Measurements from ENCODE around the gene TNS3.

The TNS3 gene

DNA sequence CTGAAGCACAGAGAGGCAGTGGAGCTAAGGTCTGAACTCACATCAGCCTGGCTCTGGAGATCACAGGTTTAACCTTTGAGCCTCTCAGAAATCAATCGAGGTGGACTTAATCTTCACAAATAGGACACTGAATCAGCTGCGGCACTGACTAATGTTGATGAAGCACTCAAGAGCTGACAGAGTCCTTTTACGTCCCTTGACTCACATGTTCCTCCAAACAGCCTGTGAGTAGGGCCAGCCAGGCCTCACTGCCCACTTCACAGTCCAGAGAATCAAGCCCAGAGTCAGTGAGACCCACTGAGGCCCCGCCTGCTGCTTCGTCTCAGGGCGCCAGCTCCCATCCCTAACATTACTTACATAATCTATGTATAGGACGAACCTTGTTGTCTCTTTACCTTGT lies 63.1 kb downstream of the TNS3 start:
- no peak for DNase-seq

DNA sequence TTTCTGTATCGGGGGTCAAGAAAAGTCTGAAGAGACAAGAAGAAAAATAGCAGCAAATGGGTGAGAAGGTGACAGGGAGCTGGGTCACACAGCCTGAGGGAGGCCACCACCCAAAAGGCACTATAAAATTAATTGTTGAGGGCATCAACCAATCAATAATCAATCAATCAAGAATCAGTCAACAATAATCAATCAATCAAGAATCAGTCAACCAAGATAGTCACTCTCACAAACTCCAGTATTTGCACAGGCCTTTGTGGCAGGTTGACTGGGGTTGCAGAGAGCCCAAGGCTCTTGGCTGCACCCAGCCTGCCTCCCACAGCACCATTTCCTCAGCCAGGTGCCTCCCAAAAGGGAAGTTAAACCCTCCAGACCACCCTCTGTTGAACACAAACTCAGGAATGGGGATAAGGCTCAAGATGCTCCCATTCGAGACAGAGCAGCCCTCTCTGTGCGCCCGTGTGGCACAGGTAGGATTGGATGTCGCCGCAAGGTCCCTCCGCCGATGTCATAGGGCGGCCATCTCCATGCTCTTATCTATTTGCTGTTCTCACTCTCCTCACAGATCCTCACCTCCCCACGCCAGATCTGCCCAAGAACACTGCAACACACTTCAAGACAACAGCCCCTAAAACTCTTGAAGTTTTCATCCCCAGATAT lies 64.0 kb downstream of the TNS3 start:
- DNase-seq: no peak

DNA sequence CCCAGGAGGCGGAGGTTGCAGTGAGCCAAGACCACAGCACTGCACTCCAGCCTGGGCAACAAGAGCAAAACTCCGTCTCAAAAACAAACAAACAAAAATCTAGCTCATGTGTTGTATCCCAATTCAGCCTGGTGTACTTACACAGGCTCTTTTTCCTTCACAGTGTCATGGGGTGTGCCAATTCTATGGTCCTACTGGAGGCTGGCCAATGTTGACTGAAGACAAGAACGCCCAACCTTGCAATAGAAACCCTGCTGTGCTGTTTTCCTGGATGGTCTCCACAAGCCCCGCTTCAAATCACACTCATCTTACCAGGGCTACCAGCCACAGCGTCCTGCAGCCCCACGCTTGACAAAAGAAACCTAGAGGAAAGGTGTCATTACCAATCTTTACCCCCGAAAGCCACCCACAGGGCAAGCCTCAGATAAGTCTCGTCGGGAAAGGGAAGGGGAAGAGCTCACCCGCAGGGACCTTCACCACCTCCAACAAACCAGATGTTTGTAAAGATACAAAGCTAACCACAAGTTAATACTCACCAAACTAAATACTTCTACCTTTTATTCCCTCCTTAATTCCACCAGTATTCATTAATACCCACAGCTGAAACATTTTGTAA lies 64.8 kb downstream of the TNS3 start:
- no peak for DNase-seq

DNA sequence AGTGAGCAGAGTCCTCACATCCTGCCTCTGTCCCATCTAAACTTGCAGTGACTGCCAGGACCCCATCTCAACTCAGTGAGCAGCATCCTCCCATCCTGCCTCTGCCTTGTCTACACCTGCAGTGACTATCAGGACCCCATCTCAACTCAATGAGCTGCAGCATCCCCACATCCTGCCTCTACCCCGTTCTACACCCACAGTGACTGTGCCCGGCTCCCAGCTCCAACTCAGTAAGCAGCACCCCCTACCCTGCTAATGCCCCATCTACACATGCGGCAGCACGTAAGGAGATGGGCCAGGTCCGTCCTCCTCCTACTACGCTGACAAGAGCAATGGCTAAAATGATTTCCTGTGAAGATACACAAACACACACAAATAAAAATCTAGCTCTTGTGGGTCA lies 65.5 kb downstream of the TNS3 start:
- no peak for DNase-seq

DNA sequence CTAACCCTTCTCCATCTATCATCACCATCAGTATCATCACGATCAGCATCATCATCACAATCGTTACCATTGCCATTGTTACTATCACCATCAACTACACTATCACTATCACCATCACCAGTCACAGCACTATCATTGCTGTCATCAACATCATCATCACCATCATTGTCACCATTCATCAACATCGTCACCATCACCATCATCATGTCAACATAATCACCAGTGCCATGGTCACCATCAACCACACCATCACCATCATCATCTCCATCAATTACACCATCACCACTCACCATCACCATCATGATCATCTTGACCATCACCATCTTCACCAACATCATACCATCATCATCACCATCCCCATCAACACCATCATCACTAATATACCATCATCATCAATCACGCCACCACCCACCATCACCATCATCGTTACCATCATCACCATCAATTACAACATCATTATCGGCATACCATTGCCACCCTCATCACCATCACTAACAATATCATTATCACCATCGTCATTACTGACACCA lies 66.5 kb downstream of the TNS3 start:
- DNase-seq: no peak

DNA sequence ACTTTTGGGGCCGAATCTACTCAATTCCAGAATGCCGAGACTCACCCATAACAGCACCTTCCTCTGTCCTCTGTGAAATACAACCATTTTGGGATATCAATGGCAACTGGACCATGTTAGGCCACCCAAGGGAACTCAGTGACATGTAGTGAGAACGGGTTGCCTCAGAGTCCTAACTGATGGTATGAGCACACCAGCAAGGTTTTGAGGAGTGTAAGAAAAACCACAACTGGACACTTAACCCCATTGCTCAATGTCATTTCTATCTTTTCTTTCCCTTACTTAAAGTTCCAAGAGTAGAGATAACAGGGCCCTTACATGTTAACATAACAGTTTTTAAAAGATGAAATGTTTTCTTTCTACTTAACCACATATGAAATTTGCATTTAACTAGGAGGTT lies 67.1 kb downstream of the TNS3 start:
- DNase-seq: no peak

DNA sequence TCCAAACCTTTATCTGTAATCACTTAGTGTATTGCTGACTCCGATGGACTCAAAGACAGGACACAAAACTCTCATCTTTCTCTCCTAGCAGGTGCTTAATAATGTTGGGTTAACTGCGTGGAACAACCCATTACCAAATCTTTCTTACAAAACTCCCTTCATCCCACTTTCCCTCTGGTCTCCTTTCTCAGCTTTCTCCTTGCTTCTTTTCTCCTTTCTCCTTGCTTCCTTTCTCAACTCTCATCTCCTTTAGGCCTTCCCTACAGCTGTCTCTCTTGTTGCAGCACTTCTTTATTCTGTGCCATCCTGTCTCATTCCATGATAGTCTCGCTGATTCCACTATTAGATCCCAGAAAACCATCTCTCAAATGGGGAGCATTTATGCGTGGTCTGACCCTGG lies 67.5 kb downstream of the TNS3 start:
- no peak for DNase-seq

DNA sequence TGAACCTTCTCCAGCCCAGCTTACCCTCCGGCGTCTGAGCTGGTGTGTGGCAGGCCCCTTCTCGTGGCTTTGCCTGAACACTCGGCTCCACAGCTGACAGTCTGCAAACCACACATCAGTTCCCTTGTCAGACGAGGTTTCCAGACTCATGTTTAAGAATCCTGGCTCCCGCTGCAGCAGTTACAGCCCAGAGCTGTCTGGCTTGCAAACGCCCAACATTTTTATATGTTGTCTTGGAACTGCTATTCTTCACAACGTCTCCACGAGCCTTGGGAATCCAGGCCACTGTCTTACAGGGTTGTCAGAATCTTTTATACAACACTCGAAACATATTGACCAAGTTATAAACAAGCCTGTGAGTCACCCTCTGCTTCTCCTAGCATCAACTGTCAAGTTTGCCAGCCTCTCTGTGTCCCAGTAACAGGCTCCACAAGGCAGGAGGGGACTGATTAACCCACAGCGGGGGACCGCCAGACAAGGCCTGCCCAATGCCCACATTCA lies 68.1 kb downstream of the TNS3 start:
- no peak for DNase-seq

DNA sequence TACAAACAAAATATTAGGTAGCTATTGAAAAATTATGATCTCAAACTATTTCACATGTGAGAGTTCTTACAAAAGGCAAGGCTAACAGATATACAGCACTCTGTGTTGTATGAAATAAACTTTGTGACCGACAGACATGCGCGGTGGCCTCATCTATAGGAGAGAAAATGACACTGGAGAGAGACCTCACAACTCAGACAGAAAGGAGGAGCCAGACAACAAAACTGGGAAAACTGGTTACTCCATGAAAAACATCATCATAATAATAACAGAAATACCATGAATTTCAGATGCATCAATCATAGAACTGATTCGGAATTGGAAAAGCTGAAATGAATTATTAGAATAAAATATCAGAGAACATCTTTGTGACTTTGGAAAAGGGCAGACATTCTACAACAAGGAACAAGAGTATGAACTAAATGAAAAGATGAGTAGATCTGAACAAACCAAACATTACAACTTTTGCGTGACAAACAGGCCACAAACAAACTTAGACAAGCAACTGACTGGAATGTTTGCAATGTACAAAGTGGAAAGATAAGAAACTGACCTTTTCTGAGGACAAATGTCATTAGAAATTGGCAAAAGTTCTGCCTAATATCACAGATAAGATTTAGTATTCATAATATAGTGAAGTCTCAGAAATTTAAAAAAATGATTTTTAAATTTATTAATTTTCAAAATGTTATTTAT lies 69.3 kb downstream of the TNS3 start:
- no peak for DNase-seq

DNA sequence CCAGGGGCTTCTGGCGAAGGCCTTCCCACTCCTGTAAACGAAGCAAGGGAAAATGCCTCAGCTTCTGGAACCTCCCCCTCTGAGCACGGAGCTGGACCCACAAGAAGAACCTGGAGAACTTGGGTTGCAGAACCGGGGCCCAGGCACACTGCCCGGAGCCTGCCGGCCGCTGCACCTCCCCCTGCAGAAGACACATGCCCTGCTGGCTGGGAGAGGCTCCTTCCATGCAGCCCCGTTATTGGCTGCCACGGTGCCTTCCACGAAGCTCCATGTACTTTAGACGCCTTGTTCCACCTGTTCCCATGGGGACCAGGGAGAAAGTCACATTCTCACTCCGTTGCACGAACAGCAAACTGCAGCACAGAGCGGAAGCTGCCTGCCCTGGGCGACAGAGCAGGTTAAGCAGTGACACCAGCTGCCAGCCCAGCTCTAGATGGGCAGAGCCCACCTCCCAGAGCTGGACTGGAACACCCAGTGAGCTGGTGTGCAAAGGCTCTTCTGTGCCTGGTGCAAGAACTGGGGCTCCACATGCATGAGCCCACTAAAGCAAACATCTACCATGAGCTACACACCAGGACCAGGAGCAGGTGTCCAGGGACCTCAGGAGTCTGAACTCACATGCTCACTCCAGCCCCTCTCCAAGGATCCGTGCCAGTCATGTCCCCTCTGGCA lies 70.1 kb downstream of the TNS3 start:
- no peak for DNase-seq

DNA sequence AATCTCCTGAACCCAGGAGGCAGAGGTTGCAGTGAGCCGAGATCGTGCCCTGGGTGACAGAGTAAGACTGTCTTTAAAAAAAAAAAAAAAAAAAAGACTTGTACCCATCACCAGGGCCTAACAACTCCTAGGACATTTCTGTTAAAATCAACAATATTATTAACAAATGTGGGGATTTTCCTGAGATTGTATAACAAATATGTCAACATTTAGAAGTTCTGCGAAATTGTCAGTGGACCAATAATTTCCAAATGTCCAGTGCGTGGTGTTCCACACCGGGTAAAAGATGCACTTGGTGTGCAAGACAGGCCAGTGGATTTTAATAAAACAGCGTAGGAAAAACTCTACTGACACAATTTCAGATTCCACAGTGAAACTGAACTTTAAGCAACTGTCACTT lies 71.1 kb downstream of the TNS3 start:
- DNase-seq: no peak

DNA sequence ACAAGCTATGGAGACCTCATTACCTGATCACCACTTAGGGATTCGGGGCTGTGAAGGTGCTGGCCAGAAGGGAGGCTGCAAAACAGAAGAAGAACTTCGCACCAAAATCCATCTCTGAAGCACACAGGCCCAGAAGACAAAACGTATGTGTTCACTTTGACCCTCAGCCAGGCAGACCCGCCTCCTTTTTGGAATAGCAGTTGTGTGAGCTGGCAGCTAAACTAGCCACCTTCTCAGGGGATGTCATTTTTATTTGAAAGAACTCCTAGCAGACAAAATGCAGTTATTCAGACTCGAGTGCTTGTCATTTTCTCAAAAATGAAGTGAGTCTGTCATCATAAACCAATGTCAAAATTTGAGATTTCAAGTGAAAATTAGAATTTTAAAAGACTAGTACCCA lies 71.7 kb downstream of the TNS3 start:
- DNase-seq: no peak

DNA sequence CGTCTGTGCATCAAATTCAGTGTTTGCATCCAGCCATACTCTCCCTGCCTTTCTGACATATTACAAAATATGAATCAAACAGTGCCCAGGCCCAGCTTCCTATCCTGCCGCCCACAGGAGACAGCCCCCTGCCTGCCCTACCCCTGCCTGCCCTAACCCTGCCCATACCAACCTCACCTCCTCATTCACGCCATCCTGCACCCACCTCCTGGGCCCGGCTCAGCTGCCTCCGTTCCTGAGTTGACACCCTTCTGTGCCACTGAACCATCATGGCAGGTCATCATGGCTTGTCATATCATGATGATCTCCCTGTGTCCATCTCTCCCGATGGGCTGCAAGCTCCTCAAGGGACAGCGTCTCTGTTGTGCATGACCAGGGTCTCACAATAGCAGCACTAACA lies 72.3 kb downstream of the TNS3 start:
- DNase-seq: no peak

DNA sequence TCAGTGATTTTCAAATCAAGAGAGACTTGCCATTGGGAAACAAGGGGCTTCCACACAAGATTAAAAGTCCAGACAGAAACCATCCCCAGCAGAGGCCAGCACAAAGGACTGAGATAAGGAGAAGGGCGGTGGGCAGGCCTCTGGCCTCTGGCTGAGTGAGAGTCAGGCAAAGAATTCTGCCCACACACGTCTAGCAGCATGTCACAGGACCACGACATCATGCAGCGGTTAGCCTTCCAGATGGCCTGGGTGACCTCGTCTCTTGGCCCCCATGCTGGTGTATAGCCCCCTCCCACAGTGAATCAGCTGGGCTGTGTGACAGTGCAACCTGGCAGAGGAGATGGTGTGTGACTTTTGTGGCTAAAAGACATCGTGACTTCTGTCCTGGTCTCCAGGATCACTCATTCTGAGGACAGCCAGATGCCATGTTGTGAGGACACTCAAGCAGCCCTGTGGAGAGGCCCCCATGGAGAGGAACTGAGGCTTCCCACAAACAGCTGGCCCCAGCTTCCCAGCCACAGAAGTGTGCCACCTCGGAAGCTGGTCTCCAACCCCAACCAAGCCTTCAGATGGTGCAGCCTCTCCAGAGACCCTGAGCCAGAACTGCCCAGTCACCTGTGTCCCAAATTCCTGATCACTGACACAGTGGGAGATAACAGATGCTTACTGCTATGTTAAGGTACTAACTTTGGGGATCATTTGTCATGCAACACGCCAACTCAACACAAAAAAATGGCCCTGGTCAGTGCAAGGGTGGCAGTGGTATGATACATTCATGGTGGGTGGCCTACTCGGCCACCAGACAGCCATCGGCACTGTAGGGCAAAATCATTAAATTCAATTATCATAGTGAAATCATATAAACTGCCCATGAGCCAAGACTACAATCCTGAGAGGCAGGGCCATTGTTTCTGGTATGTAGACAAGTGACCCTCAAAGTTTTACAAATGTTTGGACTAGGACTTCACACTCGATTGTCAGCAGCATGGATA lies 73.2 kb downstream of the TNS3 start:
- no peak for DNase-seq

DNA sequence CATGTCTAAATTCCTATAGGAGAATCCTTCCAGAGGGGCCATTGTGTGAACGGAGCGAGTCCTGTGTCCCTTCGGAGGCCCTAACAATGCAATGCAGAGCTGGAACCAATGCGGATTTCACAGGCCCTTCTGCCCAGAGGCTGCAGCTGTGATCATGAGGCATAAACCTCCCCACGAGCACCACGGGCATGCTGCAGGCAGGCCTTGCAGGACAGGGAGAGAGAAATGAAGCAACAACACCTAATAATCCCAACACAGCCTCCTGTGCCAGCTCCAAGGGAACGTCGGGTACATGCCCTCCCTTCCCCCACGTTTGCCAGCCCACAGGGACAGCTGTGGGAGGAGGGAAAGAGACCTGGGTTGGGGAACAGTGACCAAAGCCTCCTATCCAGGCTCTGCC lies 74.4 kb downstream of the TNS3 start:
- DNase-seq: no peak

DNA sequence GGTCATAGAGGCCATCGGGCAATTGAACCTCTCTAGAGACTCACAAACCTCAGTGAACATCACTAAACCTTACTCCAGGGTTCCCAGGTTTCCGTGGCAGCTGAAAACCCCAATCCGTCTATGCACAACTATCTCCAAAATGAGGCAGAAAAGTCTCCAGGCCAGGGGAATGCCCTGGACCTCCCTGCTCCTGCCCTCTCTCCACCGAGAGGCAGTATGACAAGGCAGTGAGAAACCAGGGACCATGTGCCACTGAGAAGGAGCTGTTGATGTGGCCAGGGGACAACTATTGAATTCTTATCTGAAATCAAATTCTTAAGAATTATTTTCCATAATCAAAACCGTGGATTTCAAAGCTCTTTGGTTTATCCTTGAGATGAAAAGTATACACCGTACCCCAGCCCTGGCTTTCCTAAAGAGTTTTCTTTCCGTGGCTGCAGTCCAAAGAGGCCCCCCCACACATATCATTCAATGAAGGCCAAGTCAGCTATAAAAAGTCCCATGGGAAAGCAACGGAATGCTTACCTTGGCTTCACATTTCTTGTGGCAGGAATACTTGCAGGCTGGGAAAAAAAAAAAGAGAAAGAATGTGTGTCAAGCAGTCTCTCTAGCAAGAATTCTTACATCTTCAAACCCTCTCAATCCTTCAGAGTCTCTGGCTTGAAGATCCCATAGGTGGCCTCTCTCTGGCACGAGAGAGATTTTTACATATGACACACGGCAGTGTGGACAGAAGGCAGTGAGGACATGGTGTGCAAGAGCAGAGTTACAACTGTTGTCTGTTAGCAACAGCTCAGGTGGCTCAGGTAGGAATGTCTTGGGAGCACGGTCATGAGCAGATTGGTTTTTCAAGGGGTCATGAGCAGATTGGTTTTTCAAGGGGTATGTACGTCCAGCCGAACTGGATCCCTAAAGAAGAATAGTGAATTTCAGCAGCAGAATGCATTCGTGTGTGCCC lies 75.2 kb downstream of the TNS3 start:
- DNase-seq: no peak

DNA sequence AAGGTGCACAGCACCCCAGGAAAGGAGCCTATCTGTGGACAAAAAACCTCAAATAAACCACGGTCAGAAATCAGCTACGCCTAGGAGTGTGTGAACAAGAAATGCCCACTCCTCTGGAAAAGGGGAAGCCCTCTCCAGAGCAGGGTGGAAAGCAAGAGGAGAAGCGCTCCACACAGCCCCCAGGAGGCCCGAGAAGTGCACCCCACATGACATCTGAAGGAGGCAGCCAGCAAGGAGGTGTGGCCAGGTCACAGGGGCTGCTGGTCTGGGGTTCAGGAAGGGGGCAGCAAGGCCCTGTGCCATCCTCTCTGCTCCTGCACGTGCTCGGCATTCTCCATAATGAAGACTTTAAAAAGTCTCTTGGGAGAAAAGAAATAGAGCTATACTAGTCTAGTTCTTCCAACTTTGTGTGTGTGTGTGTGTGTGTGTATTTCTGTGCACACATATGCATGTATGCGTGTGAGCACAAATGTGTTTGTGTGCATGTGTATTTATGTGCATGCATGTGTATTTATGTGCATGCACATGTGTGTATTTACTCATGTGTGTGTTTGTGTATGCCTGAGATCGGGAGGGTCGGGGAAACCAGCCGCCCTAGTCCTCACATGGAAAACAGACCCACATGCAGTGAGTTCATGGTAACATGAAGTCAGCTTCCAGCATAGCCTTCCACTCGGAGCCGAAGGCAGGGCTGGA lies 76.5 kb downstream of the TNS3 start:
- DNase-seq: no peak

DNA sequence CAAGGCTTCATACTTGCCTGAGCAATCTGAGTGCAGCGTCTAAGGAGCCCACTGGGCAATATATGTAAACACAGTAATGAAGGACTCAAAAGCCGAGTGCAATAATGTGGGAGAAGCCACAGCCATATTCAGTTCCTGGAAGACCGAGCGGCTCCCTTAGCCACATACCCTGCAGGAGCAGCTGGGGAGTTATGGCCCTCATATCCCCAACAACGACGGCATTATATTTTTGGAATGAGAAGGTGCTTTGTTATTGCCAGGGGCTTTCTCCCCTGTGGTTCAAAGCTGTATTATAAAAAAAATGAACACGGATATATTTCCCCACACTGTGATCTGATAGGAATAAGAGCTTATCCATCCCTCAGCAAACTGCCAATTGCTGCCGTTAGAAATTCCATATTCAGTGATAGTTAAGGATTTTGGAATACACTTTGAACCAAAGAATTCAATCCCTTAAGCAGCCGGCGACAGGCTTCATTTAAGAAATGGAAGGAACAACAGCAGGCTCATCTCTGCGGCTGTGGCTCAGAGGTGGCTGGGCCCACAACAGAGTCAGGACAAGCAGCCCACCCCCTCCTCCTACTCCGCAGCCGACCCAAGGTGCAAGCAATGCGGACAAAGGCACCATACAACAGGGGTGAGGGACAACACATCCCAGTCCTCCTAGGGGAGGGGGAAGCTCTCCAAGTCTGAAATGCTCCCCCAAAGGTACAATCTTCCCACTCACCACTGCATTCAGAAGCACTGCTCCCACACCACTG lies 77.2 kb downstream of the TNS3 start:
- DNase-seq: no peak

DNA sequence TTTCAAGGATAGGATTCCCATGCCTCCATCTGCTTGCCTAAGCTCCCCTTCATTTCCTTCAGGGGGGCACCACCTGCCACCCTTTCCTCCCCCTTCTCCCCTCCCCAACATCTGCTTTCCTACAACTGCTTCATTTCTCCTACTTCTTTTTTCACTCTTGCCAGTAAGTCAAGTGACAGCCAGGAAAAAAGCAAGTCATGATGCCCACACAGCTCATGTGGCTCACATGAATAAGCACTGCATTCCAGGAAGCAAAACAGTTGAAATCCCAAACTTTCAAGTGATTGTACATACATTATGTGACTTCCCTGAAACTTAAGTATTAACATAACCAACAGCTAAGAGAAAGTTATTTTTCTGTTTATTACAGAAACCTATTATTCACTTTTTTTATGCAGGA lies 78.6 kb downstream of the TNS3 start:
- no peak for DNase-seq

Measured in effector CD4-positive, alpha-beta T cell (primary cell).